ENCODE results near the gene RPLP2. TPM values are rescaled to one million over a fixed set of nuclear protein-coding genes. Genes with fewer than 3 reads are reported as not detected.

The RPLP2 gene
- total RNA-seq, 1 donor from 2014 or later, result 418 TPM

- no peaks in the 10 kb centered on the region for H3K9me3 ChIP-seq (ENCODE audit: low read depth)
- H4K20me1 ChIP-seq (ENCODE audit: low read depth), result peaks cover 21% of the 10 kb centered on the region
- Mint-ChIP-seq H3K4me1 (peaks cover 8% of the 10 kb centered on the region), H3K9me3 (no peaks in the 10 kb centered on the region), H3K27me3 (ENCODE audit: insufficient read depth, low read depth) (peaks cover 2% of the 10 kb centered on the region), H3K27ac (no peak overlapping the region), H3K36me3 (no peaks in the 10 kb centered on the region), H3K4me3 (peak overlapping the region; percentile 67)
- H3K27me3 ChIP-seq, result no peaks in the 10 kb centered on the region
- no peak overlapping the region for H3K4me2 ChIP-seq
- no peaks in the 10 kb centered on the region for H3K36me3 ChIP-seq
- H3K9ac ChIP-seq, result no peak overlapping the region
- peaks cover 7% of the 10 kb centered on the region for H3K4me1 ChIP-seq
- no peak for DNase-seq (ENCODE audit: low spot score)
- H3K4me3 ChIP-seq, result no peak overlapping the region
- no peak overlapping the region for H3K27ac ChIP-seq
- no peak overlapping the region for H2AFZ ChIP-seq (replicated peaks)
- TF ChIP-seq EZH2 (IDR thresholded peaks at IDR 0.05), result no peak
- no peak for TF ChIP-seq CTCF (IDR thresholded peaks at IDR 0.05)
- no peak for TF ChIP-seq EZH2phosphoT487 (IDR thresholded peaks at IDR 0.05)
- peaks cover 9% of the 10 kb centered on the region for H3K79me2 ChIP-seq (ENCODE audit: low read depth)
- peaks cover 29% of the 10 kb centered on the region for H3F3A ChIP-seq (ENCODE audit: low read depth)
Observed at GRCh38 chr11:802693-803466, 6.9 kb upstream of the RPLP2 start.

- Histone ChIP-seq H3K27me3 (no peaks in the 10 kb centered on the region), H3K4me1 (peaks cover 9% of the 10 kb centered on the region), H3K4me3 (no peak overlapping the region), H3K79me2 (ENCODE audit: low read depth) (peaks cover 15% of the 10 kb centered on the region), H4K20me1 (ENCODE audit: low read depth) (peaks cover 21% of the 10 kb centered on the region), H2AFZ (replicated peaks) (no peak overlapping the region), H3K9ac (no peak overlapping the region), H3F3A (ENCODE audit: low read depth) (peaks cover 29% of the 10 kb centered on the region), H3K36me3 (no peaks in the 10 kb centered on the region), H3K27ac (no peak overlapping the region), H3K9me3 (ENCODE audit: low read depth) (no peaks in the 10 kb centered on the region), H3K4me2 (no peak overlapping the region)
- peaks cover 2% of the 10 kb centered on the region for H3K27me3 Mint-ChIP-seq (ENCODE audit: insufficient read depth, low read depth)
- no peaks in the 10 kb centered on the region for H3K9me3 Mint-ChIP-seq
- H3K36me3 Mint-ChIP-seq, result no peaks in the 10 kb centered on the region
- H3K4me3 Mint-ChIP-seq, result no peak overlapping the region
- TF ChIP-seq CTCF (IDR thresholded peaks at IDR 0.05), result no peak
- no peak for TF ChIP-seq EZH2phosphoT487 (IDR thresholded peaks at IDR 0.05)
- no peak for TF ChIP-seq EZH2 (IDR thresholded peaks at IDR 0.05)
- H3K27ac Mint-ChIP-seq, result no peak overlapping the region
- no peak for DNase-seq (ENCODE audit: low spot score)
- peaks cover 10% of the 10 kb centered on the region for H3K4me1 Mint-ChIP-seq
Observed at GRCh38 chr11:803467-803742, 6.4 kb upstream of the RPLP2 start.

- H3K9me3 ChIP-seq (ENCODE audit: low read depth), result no peaks in the 10 kb centered on the region
- peaks cover 12% of the 10 kb centered on the region for H3K4me1 ChIP-seq
- Mint-ChIP-seq H3K27me3 (ENCODE audit: insufficient read depth, low read depth) (peaks cover 2% of the 10 kb centered on the region), H3K4me1 (peaks cover 16% of the 10 kb centered on the region), H3K9me3 (no peaks in the 10 kb centered on the region), H3K36me3 (no peaks in the 10 kb centered on the region), H3K27ac (no peak overlapping the region), H3K4me3 (peak overlapping the region; percentile 83)
- peaks cover 15% of the 10 kb centered on the region for H4K20me1 ChIP-seq (ENCODE audit: low read depth)
- H3K4me2 ChIP-seq, result peak overlapping the region; percentile 94
- H3K9ac ChIP-seq, result peak overlapping the region; percentile 22
- H3K27ac ChIP-seq, result no peak overlapping the region
- H3K36me3 ChIP-seq, result no peaks in the 10 kb centered on the region
- no peak for DNase-seq (ENCODE audit: low spot score)
- H3K4me3 ChIP-seq, result peak overlapping the region; percentile 72
- TF ChIP-seq EZH2 (IDR thresholded peaks at IDR 0.05) (no peak), EZH2phosphoT487 (IDR thresholded peaks at IDR 0.05) (no peak), CTCF (IDR thresholded peaks at IDR 0.05) (no peak)
- no peak overlapping the region for H2AFZ ChIP-seq (replicated peaks)
- peaks cover 20% of the 10 kb centered on the region for H3K79me2 ChIP-seq (ENCODE audit: low read depth)
- no peaks in the 10 kb centered on the region for H3K27me3 ChIP-seq
- H3F3A ChIP-seq (ENCODE audit: low read depth), result peaks cover 30% of the 10 kb centered on the region
Observed at GRCh38 chr11:803770-804598, 5.8 kb upstream of the RPLP2 start.

Measured in neural progenitor cell (in vitro differentiated cells).